CD14-positive monocyte (primary cell): ENCODE measurements around the gene EYS. TPM values are rescaled to one million over a fixed set of nuclear protein-coding genes. Genes with fewer than 3 reads are reported as not detected.

Experiments used
- DNase-seq, 3 donors: peaks; one replicate each; pipeline ENCODE4 v3.0.0-alpha.2; 2011 to 2022
- H2AFZ ChIP-seq: 2 replicates; pipeline ENCODE4 v1.6.0; 2012; ENCODE audit warnings: mild to moderate bottlenecking, low read depth, low read length, inconsistent platforms; ENCODE audit not compliant: insufficient read depth, poor library complexity, severe bottlenecking
- H3K27ac ChIP-seq, 2 donors: 1 replicate in 1 of 2; 2 replicates in 1 of 2; pipeline ENCODE4 v1.5.1; 2012 to 2013; ENCODE audit warnings: low read length in 2 of 2, control low read depth in 1 of 2, inconsistent platforms in 1 of 2, low read depth in 1 of 2, mild to moderate bottlenecking in 1 of 2
- H3K27me3 ChIP-seq, 2 donors: one replicate each; pipeline versions ENCODE4 v1.6.0 to v1.6.1; 2011 to 2013; ENCODE audit warnings: low read length in 2 of 2; ENCODE audit not compliant: control insufficient read depth in 2 of 2, insufficient read depth in 2 of 2
- H3K36me3 ChIP-seq, 2 donors: replicated peaks in 1 of 2; 1 replicate in 1 of 2; 2 replicates in 1 of 2; pipeline versions ENCODE4 v1.5.1 to v1.6.1; 2012 to 2013; ENCODE audit warnings: low read length in 2 of 2, control low read depth in 1 of 2, inconsistent platforms in 1 of 2, mild to moderate bottlenecking in 1 of 2; ENCODE audit not compliant: insufficient read depth in 2 of 2, control insufficient read depth in 1 of 2
- H3K4me1 ChIP-seq, 2 donors: 1 replicate in 1 of 2; 2 replicates in 1 of 2; pipeline versions ENCODE4 v1.5.1 to v1.6.1; 2012 to 2013; ENCODE audit warnings: low read length in 2 of 2, control low read depth in 1 of 2, inconsistent platforms in 1 of 2, mild to moderate bottlenecking in 1 of 2, moderate library complexity in 1 of 2; ENCODE audit not compliant: insufficient read depth in 2 of 2, control insufficient read depth in 1 of 2
- H3K4me2 ChIP-seq: replicated peaks from 2 replicates; pipeline ENCODE3; 2012; ENCODE audit warnings: low read length, moderate library complexity, mild to moderate bottlenecking; ENCODE audit not compliant: poor library complexity, severe bottlenecking; ENCODE audit errors: extremely low read depth
- H3K4me3 ChIP-seq, 3 experiments: fragments of 200-600 bp in 1 of 3; sonication (generic) in 1 of 3; replicated peaks in 1 of 3; 1 replicate in 2 of 3; 2 replicates in 1 of 3; pipeline ENCODE4 v1.5.1; 2011 to 2013; ENCODE audit warnings: low read length in 3 of 3, mild to moderate bottlenecking in 3 of 3, control low read depth in 2 of 3, low read depth in 2 of 3, inconsistent platforms in 1 of 3, moderate library complexity in 1 of 3
- H3K79me2 ChIP-seq: 2 replicates; pipeline ENCODE4 v1.6.0; 2012; ENCODE audit warnings: mild to moderate bottlenecking, control low read depth, inconsistent platforms, low read length, moderate library complexity; ENCODE audit not compliant: insufficient read depth
- H3K9ac ChIP-seq: 2 replicates; pipeline ENCODE4 v1.6.0; 2017; ENCODE audit warnings: low read length, mild to moderate bottlenecking; ENCODE audit not compliant: insufficient read depth, poor library complexity, severe bottlenecking
- H3K9me3 ChIP-seq, 2 donors: replicated peaks in 1 of 2; 1 replicate in 1 of 2; 2 replicates in 1 of 2; pipeline versions ENCODE4 v1.5.1 to v1.6.1; 2012 to 2013; ENCODE audit warnings: low read length in 2 of 2, control low read depth in 1 of 2; ENCODE audit not compliant: control insufficient read depth in 1 of 2, insufficient read depth in 1 of 2
- H4K20me1 ChIP-seq: 2 replicates; pipeline ENCODE4 v1.6.0; 2012; ENCODE audit warnings: mild to moderate bottlenecking, low read length, control low read depth, moderate library complexity; ENCODE audit not compliant: insufficient read depth
- H3K27ac Mint-ChIP-seq, 7 donors: one replicate each; pipeline ENCODE4 v1.8.0; 2020; ENCODE audit warnings: mild to moderate bottlenecking in 7 of 7, mixed read lengths in 7 of 7, moderate library complexity in 6 of 7, inconsistent platforms in 2 of 7
- H3K27me3 Mint-ChIP-seq, 3 donors: one replicate each; pipeline ENCODE4 v1.8.0; 2021 to 2022; ENCODE audit warnings: low read depth in 3 of 3, mild to moderate bottlenecking in 3 of 3, mixed read lengths in 3 of 3, moderate library complexity in 3 of 3, inconsistent platforms in 1 of 3
- H3K36me3 Mint-ChIP-seq, 2 donors: one replicate each; pipeline ENCODE4 v1.8.0; 2020; ENCODE audit warnings: mixed read lengths in 2 of 2, inconsistent platforms in 1 of 2, mild to moderate bottlenecking in 1 of 2
- H3K4me1 Mint-ChIP-seq: one replicate; pipeline ENCODE4 v1.8.0; 2020; ENCODE audit warnings: mild to moderate bottlenecking, mixed read lengths
- H3K4me3 Mint-ChIP-seq, 2 donors: one replicate each; pipeline ENCODE4 v1.8.0; 2020; ENCODE audit warnings: mild to moderate bottlenecking in 2 of 2, mixed read lengths in 2 of 2, moderate library complexity in 1 of 2
- H3K9me3 Mint-ChIP-seq, 7 donors: one replicate each; pipeline ENCODE4 v1.8.0; 2020 to 2022; ENCODE audit warnings: mixed read lengths in 7 of 7, mild to moderate bottlenecking in 6 of 7, moderate library complexity in 6 of 7, inconsistent platforms in 2 of 7
- CTCF ChIP-seq: fragments of 200-600 bp; IDR thresholded peaks from one replicate; pipeline ENCODE4 v1.8.0; 2022; ENCODE audit warnings: antibody characterized with exemption, mild to moderate bottlenecking
- WGBS: methylation state at CpG from one replicate; pipeline ENCODE4 v1.1.5; 2013; ENCODE audit warnings: missing lambda C conversion rate; ENCODE audit not compliant: insufficient coverage; 5-methylcytosine and 5-hydroxymethylcytosine counted together
- intact Hi-C, 2 donors: fragments of 100-400 bp; cut with micrococcal nuclease; formaldehyde crosslinking; loops; one replicate each; pipeline versions ENCODE4 v1.15.0 to v1.15.1; 2023
- polyA plus RNA-seq, 3 donors: library from polyadenylated mRNA; depleted of rRNA in 1 of 3; unstranded in 2 of 3; stranded (reverse) in 1 of 3; fragments of 300-500 nt in 2 of 3; fragments of >200 nt in 1 of 3; fragmentation: Illumina TruSeq in 2 of 3; gene quantifications; 1 replicate in 2 of 3; 2 replicates in 1 of 3; pipeline ENCODE4 v1.2.3, GENCODE V29; 2012 to 2021

EYS gene
- polyA plus RNA-seq, 3 donors, result 0.01 to 0.03 TPM; not detected in 1

- no peak overlapping the region for H3K4me2 ChIP-seq
- H3K79me2 ChIP-seq, result no peaks in the 10 kb centered on the region
- Mint-ChIP-seq H3K36me3 (no peaks in the 10 kb centered on the region), H3K27me3 (no peaks in the 10 kb centered on the region), H3K9me3 (peaks cover 0 to 12% (median 6%) of the 10 kb centered on the region in 7 donors), H3K4me3 (no peak overlapping the region), H3K27ac (no peak overlapping the region), H3K4me1 (no peaks in the 10 kb centered on the region)
- no peak overlapping the region for H3K9ac ChIP-seq
- no peaks in the 10 kb centered on the region for H3K27me3 ChIP-seq
- 100% methylated on average over 2 of the region's 3 CpGs for WGBS
- H3K4me3 ChIP-seq, result no peak overlapping the region
- H3K36me3 ChIP-seq, result no peaks in the 10 kb centered on the region
- H2AFZ ChIP-seq, result no peak overlapping the region
- DNase-seq, result no peak
- no peaks in the 10 kb centered on the region for H4K20me1 ChIP-seq
- no peaks in the 10 kb centered on the region for H3K4me1 ChIP-seq
- intact Hi-C loops, result no loop called here
- H3K9me3 ChIP-seq, result no peaks in the 10 kb centered on the region
- no peak overlapping the region for H3K27ac ChIP-seq
- no peak for TF ChIP-seq CTCF
Observed at GRCh38 chr6:64010666-64011065, 1696.4 kb downstream of the EYS start.

GRCh38 chr6:64010010-64010409 lies 1697.0 kb downstream of the EYS start:
- H3K79me2 ChIP-seq, result no peaks in the 10 kb centered on the region
- no peak overlapping the region for H3K4me3 ChIP-seq
- Mint-ChIP-seq H3K27ac (no peak overlapping the region), H3K27me3 (no peaks in the 10 kb centered on the region), H3K4me3 (no peak overlapping the region), H3K9me3 (peaks cover 0 to 13% (median 6%) of the 10 kb centered on the region in 7 donors), H3K4me1 (no peaks in the 10 kb centered on the region), H3K36me3 (no peaks in the 10 kb centered on the region)
- no peaks in the 10 kb centered on the region for H3K36me3 ChIP-seq
- WGBS, result 99% methylated on average over 8 of the region's 8 CpGs
- no peaks in the 10 kb centered on the region for H3K4me1 ChIP-seq
- H3K9ac ChIP-seq, result no peak overlapping the region
- H3K4me2 ChIP-seq, result no peak overlapping the region
- no peak overlapping the region for H2AFZ ChIP-seq
- no peaks in the 10 kb centered on the region for H3K27me3 ChIP-seq
- TF ChIP-seq CTCF, result no peak
- H3K9me3 ChIP-seq, result no peaks in the 10 kb centered on the region
- DNase-seq, result no peak
- intact Hi-C loops, result no loop called here
- no peaks in the 10 kb centered on the region for H4K20me1 ChIP-seq
- no peak overlapping the region for H3K27ac ChIP-seq
